CD8-positive, alpha-beta memory T cell (primary cell): ENCODE results near the gene SLC2A5. TPM values are rescaled to one million over a fixed set of nuclear protein-coding genes. Genes with fewer than 3 reads are reported as not detected.

Source experiments
- CTCF ChIA-PET: fragments of 350-600 bp; sonication (Branson Sonifier 250); formaldehyde crosslinking; loops from one replicate; lab custom pipeline; 2021; ENCODE audit warnings: antibody characterized with exemption; lab: Charles Lee
- POLR2A ChIA-PET: fragments of 350-600 bp; sonication (Branson Sonifier 250); formaldehyde crosslinking; loops from one replicate; lab custom pipeline; 2021; ENCODE audit warnings: antibody characterized with exemption; lab: Charles Lee
- DNase-seq, 5 donors: peaks; one replicate each; pipeline versions ENCODE4 v3.0.0 to v3.0.0-alpha.2; 2020 to 2022; ENCODE audit warnings: mixed read lengths in 1 of 5
- H3K27ac ChIP-seq: one replicate; pipeline ENCODE4 v1.7.0; 2013; ENCODE audit warnings: low read depth, mild to moderate bottlenecking, low read length, moderate library complexity
- H3K27me3 ChIP-seq: 2 replicates; pipeline ENCODE4 v1.7.0; 2013; ENCODE audit warnings: low read length, mild to moderate bottlenecking; ENCODE audit not compliant: insufficient read depth, poor library complexity, severe bottlenecking
- H3K36me3 ChIP-seq: 2 replicates; pipeline ENCODE4 v1.7.0; 2013; ENCODE audit warnings: mild to moderate bottlenecking, low read length, moderate library complexity; ENCODE audit not compliant: insufficient read depth
- H3K4me1 ChIP-seq: 2 replicates; pipeline ENCODE4 v1.7.0; 2013; ENCODE audit warnings: mild to moderate bottlenecking, low read length, moderate library complexity; ENCODE audit not compliant: insufficient read depth
- H3K4me3 ChIP-seq: 2 replicates; pipeline ENCODE4 v1.7.0; 2013; ENCODE audit warnings: mild to moderate bottlenecking, low read length
- H3K9me3 ChIP-seq: 2 replicates; pipeline ENCODE4 v1.7.0; 2013; ENCODE audit warnings: mild to moderate bottlenecking, low read length
- H3K27ac Mint-ChIP-seq, 8 donors: one replicate each; pipeline ENCODE4 v1.8.0; 2020 to 2021; ENCODE audit warnings: mixed read lengths in 8 of 8, mild to moderate bottlenecking in 6 of 8, inconsistent platforms in 3 of 8, moderate library complexity in 3 of 8
- H3K27me3 Mint-ChIP-seq, 2 donors: one replicate each; pipeline ENCODE4 v1.8.0; 2020 to 2021; ENCODE audit warnings: mixed read lengths in 2 of 2, mild to moderate bottlenecking in 1 of 2, moderate library complexity in 1 of 2
- H3K36me3 Mint-ChIP-seq, 3 donors: one replicate each; pipeline ENCODE4 v1.8.0; 2020 to 2021; ENCODE audit warnings: mixed read lengths in 3 of 3, inconsistent platforms in 1 of 3, mild to moderate bottlenecking in 1 of 3
- H3K4me1 Mint-ChIP-seq, 3 donors: one replicate each; pipeline ENCODE4 v1.8.0; 2020 to 2021; ENCODE audit warnings: mixed read lengths in 3 of 3, inconsistent platforms in 1 of 3, mild to moderate bottlenecking in 1 of 3
- H3K4me3 Mint-ChIP-seq, 7 donors: one replicate each; pipeline ENCODE4 v1.8.0; 2020 to 2021; ENCODE audit warnings: mixed read lengths in 7 of 7, mild to moderate bottlenecking in 6 of 7, moderate library complexity in 4 of 7, inconsistent platforms in 2 of 7
- H3K9me3 Mint-ChIP-seq, 5 donors: one replicate each; pipeline ENCODE4 v1.8.0; 2020 to 2022; ENCODE audit warnings: mixed read lengths in 5 of 5, mild to moderate bottlenecking in 3 of 5, moderate library complexity in 2 of 5, inconsistent platforms in 1 of 5
- polyA plus RNA-seq: library from polyadenylated mRNA; unstranded; fragments of 300-500 nt; fragmentation: Illumina TruSeq; gene quantifications from one replicate; pipeline ENCODE4 v1.2.3, GENCODE V29; 2021
- total RNA-seq, 2 experiments: library from RNA; stranded (reverse); gene quantifications; one replicate each; pipeline ENCODE4 v1.2.3, GENCODE V29; 2021

The SLC2A5 gene
- total and polyA plus RNA-seq, 3 experiments from 2014 or later = not detected

- Mint-ChIP-seq H3K4me3 (peak overlapping the region in 4 of 7 donors; percentile 34 to 67 (median 52)), H3K4me1 (peaks cover 16 to 20% (median 19%) of the 10 kb centered on the region in 3 donors)
- no peak overlapping the region for H3K4me3 ChIP-seq
Observed at GRCh38 chr1:8987881-8988617, 81.4 kb downstream of the SLC2A5 start.

GRCh38 chr1:8986814-8987190, 82.6 kb downstream of the SLC2A5 start:
- Mint-ChIP-seq H3K4me1 (peaks cover 16 to 20% (median 19%) of the 10 kb centered on the region in 3 donors), H3K4me3 (peak overlapping the region in 3 of 7 donors; percentile 40 to 79 (median 70)), H3K36me3 (no peaks in the 10 kb centered on the region), H3K27me3 (no peaks in the 10 kb centered on the region), H3K9me3 (no peaks in the 10 kb centered on the region), H3K27ac (peak overlapping the region in 6 of 8 donors; percentile 46 to 81 (median 70))
- ChIA-PET POLR2A (no interaction called here), CTCF (interaction anchor here (1.3 to 5.0 kb wide), 12 partner anchors 13 to 137 kb away, joined by 3 to 50 read pairs (median 6); no protein-coding TSS in a partner anchor)
- DNase-seq = peak in 1 of 5 donors; percentile 46
- Histone ChIP-seq H3K27me3 (no peaks in the 10 kb centered on the region), H3K36me3 (no peaks in the 10 kb centered on the region), H3K4me1 (peaks cover 23% of the 10 kb centered on the region), H3K4me3 (no peak overlapping the region), H3K27ac (no peak overlapping the region), H3K9me3 (no peaks in the 10 kb centered on the region)

More at GRCh38 chr1:8987881-8988617, 81.4 kb downstream of the SLC2A5 start:
- no peak overlapping the region for H3K27ac ChIP-seq
- POLR2A ChIA-PET = interaction anchor here (0.8 to 1.6 kb wide), 3 partner anchors 17 to 124 kb away, joined by 3 to 6 read pairs (median 4); no protein-coding TSS in a partner anchor
- Mint-ChIP-seq H3K36me3 (no peaks in the 10 kb centered on the region), H3K9me3 (peaks cover 0 to 3% (median 0%) of the 10 kb centered on the region in 5 donors), H3K27me3 (peaks cover 0 to 1% of the 10 kb centered on the region in 2 donors), H3K27ac (peak overlapping the region in 6 of 8 donors; percentile 9 to 60 (median 21))
- H3K9me3 ChIP-seq = no peaks in the 10 kb centered on the region
- DNase-seq = peak; percentile 39 to 69 (median 50)
- peaks cover 23% of the 10 kb centered on the region for H3K4me1 ChIP-seq
- no peaks in the 10 kb centered on the region for H3K36me3 ChIP-seq
- CTCF ChIA-PET = interaction anchor here (0.7 to 5.0 kb wide), 18 partner anchors 9 to 139 kb away, joined by 3 to 50 read pairs (median 5); no protein-coding TSS in a partner anchor
- H3K27me3 ChIP-seq = no peaks in the 10 kb centered on the region

- ChIA-PET POLR2A (interaction anchor here (0.9 kb wide), 1 partner anchor 15 kb away, joined by 6 read pairs; no protein-coding TSS in a partner anchor), CTCF (interaction anchor here (1.4 to 5.0 kb wide), 10 partner anchors 15 to 127 kb away, joined by 5 to 50 read pairs (median 6); no protein-coding TSS in a partner anchor)
- Mint-ChIP-seq H3K4me1 (peaks cover 16 to 20% (median 19%) of the 10 kb centered on the region in 3 donors), H3K36me3 (no peaks in the 10 kb centered on the region), H3K27ac (peak overlapping the region in 5 of 8 donors; percentile 66 to 81 (median 73)), H3K9me3 (peaks cover 0 to 2% (median 0%) of the 10 kb centered on the region in 5 donors), H3K4me3 (peak overlapping the region in 3 of 7 donors; percentile 40 to 79 (median 70)), H3K27me3 (no peaks in the 10 kb centered on the region)
- DNase-seq = no peak
- Histone ChIP-seq H3K9me3 (no peaks in the 10 kb centered on the region), H3K4me3 (no peak overlapping the region), H3K27ac (no peak overlapping the region), H3K4me1 (peaks cover 23% of the 10 kb centered on the region), H3K36me3 (no peaks in the 10 kb centered on the region), H3K27me3 (no peaks in the 10 kb centered on the region)
Observed at GRCh38 chr1:8985915-8986813, 83.3 kb downstream of the SLC2A5 start.

Other genes starting within 250 kb of the SLC2A5 start
- 1,000 to 10,000 TPM; 3,105 to 3,136 TPM for gene ENO1, start 190.9 kb downstream of the SLC2A5 start, total RNA-seq
- gene ENO1, start 190.9 kb downstream of the SLC2A5 start, polyA plus RNA-seq = 1,061 TPM
- 1 to 10 TPM; 1.2 to 1.4 TPM for gene CA6, start 123.8 kb downstream of the SLC2A5 start, total RNA-seq
- gene CA6, start 123.8 kb downstream of the SLC2A5 start, polyA plus RNA-seq = 3.7 TPM
- gene SLC2A7, start 43.2 kb downstream of the SLC2A5 start, total RNA-seq = not detected
- gene SLC2A7, start 43.2 kb downstream of the SLC2A5 start, polyA plus RNA-seq = not detected
- gene GPR157, start 59.5 kb upstream of the SLC2A5 start, total RNA-seq = 1 to 10 TPM; 3.1 to 4.7 TPM
- gene GPR157, start 59.5 kb upstream of the SLC2A5 start, polyA plus RNA-seq = 3.0 TPM
- 1 to 10 TPM; 7.8 to 7.9 TPM for gene H6PD, start 165.1 kb upstream of the SLC2A5 start, total RNA-seq
- gene H6PD, start 165.1 kb upstream of the SLC2A5 start, polyA plus RNA-seq = 11.6 TPM
- gene SPSB1, start 223.3 kb upstream of the SLC2A5 start, total RNA-seq = 1 to 10 TPM in 1 of 2 experiments, under 1 TPM in 1; 0.92 to 1.2 TPM
- gene SPSB1, start 223.3 kb upstream of the SLC2A5 start, polyA plus RNA-seq = 2.8 TPM